ENCODE measurements around the gene HOXD13.

The HOXD13 gene

GRCh38 chr2:176106581-176107539 is 14.3 kb downstream of the HOXD13 start, which contains the start of gene HOXD11:
Gene HOXD11, plus strand, starts transcription at chr2:176107280. Its CDS starts 76 bp downstream, at chr2:176107356.
- no peak for DNase-seq (ENCODE audit: low spot score)

GRCh38 chr2:176107731-176108181 is 15.2 kb downstream of the HOXD13 start:
- no peak for DNase-seq (ENCODE audit: low spot score)

- DNase-seq (ENCODE audit: low spot score), result no peak
These were observed 16.8 kb downstream of the HOXD13 start for GRCh38 chr2:176109192-176109901.

- DNase-seq (ENCODE audit: low spot score), result no peak
These were observed 17.4 kb downstream of the HOXD13 start for GRCh38 chr2:176109946-176110345.

- no peak for DNase-seq (ENCODE audit: low spot score)
These were observed 18.1 kb downstream of the HOXD13 start for GRCh38 chr2:176110415-176111308.

GRCh38 chr2:176111309-176111663 is 18.8 kb downstream of the HOXD13 start:
- DNase-seq (ENCODE audit: low spot score), result peak; percentile 69

GRCh38 chr2:176111846-176112374 is 19.4 kb downstream of the HOXD13 start:
- no peak for DNase-seq (ENCODE audit: low spot score)

- DNase-seq (ENCODE audit: low spot score), result no peak
These were observed 20.1 kb downstream of the HOXD13 start for GRCh38 chr2:176112375-176113302.

- DNase-seq (ENCODE audit: low spot score), result no peak
These were observed 21.8 kb downstream of the HOXD13 start for GRCh38 chr2:176114120-176114929.

- DNase-seq (ENCODE audit: low spot score), result no peak
These were observed 22.6 kb downstream of the HOXD13 start for GRCh38 chr2:176114930-176115625.

GRCh38 chr2:176115883-176116813 is 23.6 kb downstream of the HOXD13 start, which contains the start of gene HOXD10:
Gene HOXD10, plus strand, starts transcription at chr2:176116778. Its CDS starts 56 bp downstream, at chr2:176116834.
- DNase-seq (ENCODE audit: low spot score), result no peak

GRCh38 chr2:176117162-176117822 is 24.8 kb downstream of the HOXD13 start:
- DNase-seq (ENCODE audit: low spot score), result no peak

GRCh38 chr2:176117823-176118371 is 25.4 kb downstream of the HOXD13 start:
- DNase-seq (ENCODE audit: low spot score), result no peak

- DNase-seq (ENCODE audit: low spot score), result no peak
These were observed 26.2 kb downstream of the HOXD13 start for GRCh38 chr2:176118601-176119339.

GRCh38 chr2:176120364-176121189 is 28.1 kb downstream of the HOXD13 start:
- no peak for DNase-seq (ENCODE audit: low spot score)

Measured in AG08396 (cell line).